HepG2 (cell line): ENCODE measurements around the gene CD6.

Experiments used
- ARNT2 ChIP-seq: sonication (generic); formaldehyde crosslinking; IDR thresholded peaks from 2 replicates; pipeline ENCODE4 v1.8.0; 2022; ENCODE audit warnings: mild to moderate bottlenecking, low read depth, missing genetic modification reagents, moderate library complexity
- MYC ChIP-seq: sonication (generic); formaldehyde crosslinking; IDR thresholded peaks from 2 replicates; pipeline ENCODE4 v1.9.0; 2021; ENCODE audit warnings: missing genetic modification reagents, borderline replicate concordance
- NR2F1 ChIP-seq, 2 experiments: fragments of 450-650 bp in 1 of 2; formaldehyde crosslinking in 1 of 2; IDR thresholded peaks; 2 replicates each; pipeline versions ENCODE4 v1.5.0 to v1.6.1; 2016 to 2020; ENCODE audit warnings: mild to moderate bottlenecking in 1 of 2, missing compliant biosample characterization in 1 of 2, missing genetic modification reagents in 1 of 2, moderate library complexity in 1 of 2
- NR2F6 ChIP-seq, 2 experiments: IDR thresholded peaks; 2 replicates each; pipeline ENCODE4 v1.6.1; 2016; ENCODE audit warnings: antibody characterized with exemption in 1 of 2, mild to moderate bottlenecking in 1 of 2
- PITX1 ChIP-seq: sonication (generic); formaldehyde crosslinking; IDR thresholded peaks from 2 replicates; pipeline ENCODE4 v1.5.1; 2020; ENCODE audit warnings: mild to moderate bottlenecking, missing genetic modification reagents
- RAD21 ChIP-seq: fragments of 450-650 bp; formaldehyde crosslinking; IDR thresholded peaks from 2 replicates; pipeline ENCODE4 v1.5.0; 2020; ENCODE audit warnings: mild to moderate bottlenecking
- SMC3 ChIP-seq: IDR thresholded peaks from 2 replicates; pipeline ENCODE4 v1.6.1; 2011; ENCODE audit warnings: low read length, improper control_type of control experiment
- U2AF2 ChIP-seq: fragments of 200-400 bp; formaldehyde crosslinking; IDR thresholded peaks from 2 replicates; pipeline ENCODE4 v1.6.1; 2017; ENCODE audit warnings: low read depth, mild to moderate bottlenecking, low read length
- ZFX ChIP-seq: sonication (generic); formaldehyde crosslinking; IDR thresholded peaks from 2 replicates; pipeline ENCODE4 v1.4.0; 2020; ENCODE audit warnings: mild to moderate bottlenecking, low read depth, missing genetic modification reagents, moderate library complexity
- TF ChIP-seq, protein P1 (sequence below): sonication (generic); formaldehyde crosslinking; IDR thresholded peaks from 2 replicates; pipeline ENCODE4 v1.4.0; 2020; ENCODE audit warnings: missing genetic modification reagents, borderline replicate concordance
- TF ChIP-seq, protein P2 (sequence below): sonication (generic); formaldehyde crosslinking; IDR thresholded peaks from 2 replicates; pipeline ENCODE4 v1.4.0; 2020; ENCODE audit warnings: missing genetic modification reagents, borderline replicate concordance
- TF ChIP-seq, protein P3 (sequence below): sonication (generic); formaldehyde crosslinking; IDR thresholded peaks from 2 replicates; pipeline ENCODE4 v1.4.0; 2020; ENCODE audit warnings: missing genetic modification reagents
- TF ChIP-seq, protein P4 (sequence below): sonication (generic); formaldehyde crosslinking; IDR thresholded peaks from 2 replicates; pipeline ENCODE4 v1.4.0; 2020; ENCODE audit warnings: missing genetic modification reagents, borderline replicate concordance

DNA sequence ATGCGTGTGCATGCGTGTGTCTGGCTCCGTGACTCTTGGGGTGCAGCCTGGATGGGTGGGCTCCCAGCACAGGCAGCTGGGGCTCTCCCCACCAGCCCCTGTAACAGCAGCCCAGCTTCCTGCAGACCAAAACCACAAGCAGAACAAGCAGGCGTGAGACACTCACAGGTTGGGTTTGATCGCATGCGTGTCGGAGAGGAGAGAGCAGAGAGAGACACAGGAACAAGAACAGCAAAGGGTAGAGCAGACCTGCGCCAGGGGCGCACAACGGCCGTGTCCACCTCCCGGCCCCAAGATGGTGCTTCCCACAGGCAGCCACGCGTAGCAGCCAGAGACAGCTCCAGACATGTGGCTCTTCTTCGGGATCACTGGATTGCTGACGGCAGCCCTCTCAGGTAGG, at the start of gene CD6:
- TF ChIP-seq SMC3 (no peak), MYC (no peak), ZFX (CRISPR knock-in tag) (no peak), NR2F6 (IDR thresholded peaks at IDR 0.05) (no peak), NR2F6 (CRISPR knock-in tag; IDR thresholded peaks at IDR 0.05) (no peak), NR2F1 (CRISPR knock-in tag; IDR thresholded peaks at IDR 0.05) (no peak), ARNT2 (CRISPR knock-in tag) (no peak), PITX1 (CRISPR knock-in tag) (no peak), U2AF2 (no peak), RAD21 (no peak)
- TF ChIP-seq, protein P1, sequence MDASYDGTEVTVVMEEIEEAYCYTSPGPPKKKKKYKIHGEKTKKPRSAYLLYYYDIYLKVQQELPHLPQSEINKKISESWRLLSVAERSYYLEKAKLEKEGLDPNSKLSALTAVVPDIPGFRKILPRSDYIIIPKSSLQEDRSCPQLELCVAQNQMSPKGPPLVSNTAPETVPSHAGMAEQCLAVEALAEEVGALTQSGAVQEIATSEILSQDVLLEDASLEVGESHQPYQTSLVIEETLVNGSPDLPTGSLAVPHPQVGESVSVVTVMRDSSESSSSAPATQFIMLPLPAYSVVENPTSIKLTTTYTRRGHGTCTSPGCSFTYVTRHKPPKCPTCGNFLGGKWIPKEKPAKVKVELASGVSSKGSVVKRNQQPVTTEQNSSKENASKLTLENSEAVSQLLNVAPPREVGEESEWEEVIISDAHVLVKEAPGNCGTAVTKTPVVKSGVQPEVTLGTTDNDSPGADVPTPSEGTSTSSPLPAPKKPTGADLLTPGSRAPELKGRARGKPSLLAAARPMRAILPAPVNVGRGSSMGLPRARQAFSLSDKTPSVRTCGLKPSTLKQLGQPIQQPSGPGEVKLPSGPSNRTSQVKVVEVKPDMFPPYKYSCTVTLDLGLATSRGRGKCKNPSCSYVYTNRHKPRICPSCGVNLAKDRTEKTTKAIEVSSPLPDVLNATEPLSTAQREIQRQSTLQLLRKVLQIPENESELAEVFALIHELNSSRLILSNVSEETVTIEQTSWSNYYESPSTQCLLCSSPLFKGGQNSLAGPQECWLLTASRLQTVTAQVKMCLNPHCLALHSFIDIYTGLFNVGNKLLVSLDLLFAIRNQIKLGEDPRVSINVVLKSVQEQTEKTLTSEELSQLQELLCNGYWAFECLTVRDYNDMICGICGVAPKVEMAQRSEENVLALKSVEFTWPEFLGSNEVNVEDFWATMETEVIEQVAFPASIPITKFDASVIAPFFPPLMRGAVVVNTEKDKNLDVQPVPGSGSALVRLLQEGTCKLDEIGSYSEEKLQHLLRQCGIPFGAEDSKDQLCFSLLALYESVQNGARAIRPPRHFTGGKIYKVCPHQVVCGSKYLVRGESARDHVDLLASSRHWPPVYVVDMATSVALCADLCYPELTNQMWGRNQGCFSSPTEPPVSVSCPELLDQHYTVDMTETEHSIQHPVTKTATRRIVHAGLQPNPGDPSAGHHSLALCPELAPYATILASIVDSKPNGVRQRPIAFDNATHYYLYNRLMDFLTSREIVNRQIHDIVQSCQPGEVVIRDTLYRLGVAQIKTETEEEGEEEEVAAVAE (CRISPR knock-in tag), result no peak
- TF ChIP-seq, protein P2, sequence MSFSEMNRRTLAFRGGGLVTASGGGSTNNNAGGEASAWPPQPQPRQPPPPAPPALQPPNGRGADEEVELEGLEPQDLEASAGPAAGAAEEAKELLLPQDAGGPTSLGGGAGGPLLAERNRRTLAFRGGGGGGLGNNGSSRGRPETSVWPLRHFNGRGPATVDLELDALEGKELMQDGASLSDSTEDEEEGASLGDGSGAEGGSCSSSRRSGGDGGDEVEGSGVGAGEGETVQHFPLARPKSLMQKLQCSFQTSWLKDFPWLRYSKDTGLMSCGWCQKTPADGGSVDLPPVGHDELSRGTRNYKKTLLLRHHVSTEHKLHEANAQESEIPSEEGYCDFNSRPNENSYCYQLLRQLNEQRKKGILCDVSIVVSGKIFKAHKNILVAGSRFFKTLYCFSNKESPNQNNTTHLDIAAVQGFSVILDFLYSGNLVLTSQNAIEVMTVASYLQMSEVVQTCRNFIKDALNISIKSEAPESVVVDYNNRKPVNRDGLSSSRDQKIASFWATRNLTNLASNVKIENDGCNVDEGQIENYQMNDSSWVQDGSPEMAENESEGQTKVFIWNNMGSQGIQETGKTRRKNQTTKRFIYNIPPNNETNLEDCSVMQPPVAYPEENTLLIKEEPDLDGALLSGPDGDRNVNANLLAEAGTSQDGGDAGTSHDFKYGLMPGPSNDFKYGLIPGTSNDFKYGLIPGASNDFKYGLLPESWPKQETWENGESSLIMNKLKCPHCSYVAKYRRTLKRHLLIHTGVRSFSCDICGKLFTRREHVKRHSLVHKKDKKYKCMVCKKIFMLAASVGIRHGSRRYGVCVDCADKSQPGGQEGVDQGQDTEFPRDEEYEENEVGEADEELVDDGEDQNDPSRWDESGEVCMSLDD (CRISPR knock-in tag), result no peak
- TF ChIP-seq, protein P3, sequence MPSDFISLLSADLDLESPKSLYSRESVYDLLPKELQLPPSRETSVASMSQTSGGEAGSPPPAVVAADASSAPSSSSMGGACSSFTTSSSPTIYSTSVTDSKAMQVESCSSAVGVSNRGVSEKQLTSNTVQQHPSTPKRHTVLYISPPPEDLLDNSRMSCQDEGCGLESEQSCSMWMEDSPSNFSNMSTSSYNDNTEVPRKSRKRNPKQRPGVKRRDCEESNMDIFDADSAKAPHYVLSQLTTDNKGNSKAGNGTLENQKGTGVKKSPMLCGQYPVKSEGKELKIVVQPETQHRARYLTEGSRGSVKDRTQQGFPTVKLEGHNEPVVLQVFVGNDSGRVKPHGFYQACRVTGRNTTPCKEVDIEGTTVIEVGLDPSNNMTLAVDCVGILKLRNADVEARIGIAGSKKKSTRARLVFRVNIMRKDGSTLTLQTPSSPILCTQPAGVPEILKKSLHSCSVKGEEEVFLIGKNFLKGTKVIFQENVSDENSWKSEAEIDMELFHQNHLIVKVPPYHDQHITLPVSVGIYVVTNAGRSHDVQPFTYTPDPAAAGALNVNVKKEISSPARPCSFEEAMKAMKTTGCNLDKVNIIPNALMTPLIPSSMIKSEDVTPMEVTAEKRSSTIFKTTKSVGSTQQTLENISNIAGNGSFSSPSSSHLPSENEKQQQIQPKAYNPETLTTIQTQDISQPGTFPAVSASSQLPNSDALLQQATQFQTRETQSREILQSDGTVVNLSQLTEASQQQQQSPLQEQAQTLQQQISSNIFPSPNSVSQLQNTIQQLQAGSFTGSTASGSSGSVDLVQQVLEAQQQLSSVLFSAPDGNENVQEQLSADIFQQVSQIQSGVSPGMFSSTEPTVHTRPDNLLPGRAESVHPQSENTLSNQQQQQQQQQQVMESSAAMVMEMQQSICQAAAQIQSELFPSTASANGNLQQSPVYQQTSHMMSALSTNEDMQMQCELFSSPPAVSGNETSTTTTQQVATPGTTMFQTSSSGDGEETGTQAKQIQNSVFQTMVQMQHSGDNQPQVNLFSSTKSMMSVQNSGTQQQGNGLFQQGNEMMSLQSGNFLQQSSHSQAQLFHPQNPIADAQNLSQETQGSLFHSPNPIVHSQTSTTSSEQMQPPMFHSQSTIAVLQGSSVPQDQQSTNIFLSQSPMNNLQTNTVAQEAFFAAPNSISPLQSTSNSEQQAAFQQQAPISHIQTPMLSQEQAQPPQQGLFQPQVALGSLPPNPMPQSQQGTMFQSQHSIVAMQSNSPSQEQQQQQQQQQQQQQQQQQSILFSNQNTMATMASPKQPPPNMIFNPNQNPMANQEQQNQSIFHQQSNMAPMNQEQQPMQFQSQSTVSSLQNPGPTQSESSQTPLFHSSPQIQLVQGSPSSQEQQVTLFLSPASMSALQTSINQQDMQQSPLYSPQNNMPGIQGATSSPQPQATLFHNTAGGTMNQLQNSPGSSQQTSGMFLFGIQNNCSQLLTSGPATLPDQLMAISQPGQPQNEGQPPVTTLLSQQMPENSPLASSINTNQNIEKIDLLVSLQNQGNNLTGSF (CRISPR knock-in tag), result no peak
- TF ChIP-seq, protein P4, sequence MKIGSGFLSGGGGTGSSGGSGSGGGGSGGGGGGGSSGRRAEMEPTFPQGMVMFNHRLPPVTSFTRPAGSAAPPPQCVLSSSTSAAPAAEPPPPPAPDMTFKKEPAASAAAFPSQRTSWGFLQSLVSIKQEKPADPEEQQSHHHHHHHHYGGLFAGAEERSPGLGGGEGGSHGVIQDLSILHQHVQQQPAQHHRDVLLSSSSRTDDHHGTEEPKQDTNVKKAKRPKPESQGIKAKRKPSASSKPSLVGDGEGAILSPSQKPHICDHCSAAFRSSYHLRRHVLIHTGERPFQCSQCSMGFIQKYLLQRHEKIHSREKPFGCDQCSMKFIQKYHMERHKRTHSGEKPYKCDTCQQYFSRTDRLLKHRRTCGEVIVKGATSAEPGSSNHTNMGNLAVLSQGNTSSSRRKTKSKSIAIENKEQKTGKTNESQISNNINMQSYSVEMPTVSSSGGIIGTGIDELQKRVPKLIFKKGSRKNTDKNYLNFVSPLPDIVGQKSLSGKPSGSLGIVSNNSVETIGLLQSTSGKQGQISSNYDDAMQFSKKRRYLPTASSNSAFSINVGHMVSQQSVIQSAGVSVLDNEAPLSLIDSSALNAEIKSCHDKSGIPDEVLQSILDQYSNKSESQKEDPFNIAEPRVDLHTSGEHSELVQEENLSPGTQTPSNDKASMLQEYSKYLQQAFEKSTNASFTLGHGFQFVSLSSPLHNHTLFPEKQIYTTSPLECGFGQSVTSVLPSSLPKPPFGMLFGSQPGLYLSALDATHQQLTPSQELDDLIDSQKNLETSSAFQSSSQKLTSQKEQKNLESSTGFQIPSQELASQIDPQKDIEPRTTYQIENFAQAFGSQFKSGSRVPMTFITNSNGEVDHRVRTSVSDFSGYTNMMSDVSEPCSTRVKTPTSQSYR (CRISPR knock-in tag), result no peak
